ENCODE results near the gene ARID4B.

The ARID4B gene

GRCh38 chr1:235327559-235328270, at the start of gene ARID4B (continued):
- TF ChIP-seq, protein P1, sequence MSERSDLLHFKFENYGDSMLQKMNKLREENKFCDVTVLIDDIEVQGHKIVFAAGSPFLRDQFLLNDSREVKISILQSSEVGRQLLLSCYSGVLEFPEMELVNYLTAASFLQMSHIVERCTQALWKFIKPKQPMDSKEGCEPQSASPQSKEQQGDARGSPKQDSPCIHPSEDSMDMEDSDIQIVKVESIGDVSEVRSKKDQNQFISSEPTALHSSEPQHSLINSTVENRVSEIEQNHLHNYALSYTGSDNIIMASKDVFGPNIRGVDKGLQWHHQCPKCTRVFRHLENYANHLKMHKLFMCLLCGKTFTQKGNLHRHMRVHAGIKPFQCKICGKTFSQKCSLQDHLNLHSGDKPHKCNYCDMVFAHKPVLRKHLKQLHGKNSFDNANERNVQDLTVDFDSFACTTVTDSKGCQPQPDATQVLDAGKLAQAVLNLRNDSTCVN (tag by site-specific recombination; optimal IDR thresholded peaks at IDR 0.05): peak; percentile 15
- TF ChIP-seq ZNF660 (tag by site-specific recombination; IDR thresholded peaks at IDR 0.05): peak; percentile 77; the same call in 1 of the 2 replicates
- TF ChIP-seq ZNF341 (tag by site-specific recombination; IDR thresholded peaks at IDR 0.05; ENCODE audit: low read depth): peak; percentile 66; the same call in 1 of the 2 replicates
- TF ChIP-seq ZNF501 (tag by site-specific recombination; IDR thresholded peaks at IDR 0.05): peak; percentile 96
- TF ChIP-seq, protein P2, sequence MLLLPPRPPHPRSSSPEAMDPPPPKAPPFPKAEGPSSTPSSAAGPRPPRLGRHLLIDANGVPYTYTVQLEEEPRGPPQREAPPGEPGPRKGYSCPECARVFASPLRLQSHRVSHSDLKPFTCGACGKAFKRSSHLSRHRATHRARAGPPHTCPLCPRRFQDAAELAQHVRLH (tag by site-specific recombination; IDR thresholded peaks at IDR 0.05): no peak; the same call in 1 of the 2 replicates
- TF ChIP-seq ZNF626 (tag by site-specific recombination; IDR thresholded peaks at IDR 0.05): no peak
- TF ChIP-seq ZNF280D (tag by site-specific recombination; IDR thresholded peaks at IDR 0.05): no peak
- no peak for TF ChIP-seq ZNF48 (tag by site-specific recombination; IDR thresholded peaks at IDR 0.05)
- TF ChIP-seq GLIS2 (tag by site-specific recombination; IDR thresholded peaks at IDR 0.05): peak; percentile 99
- TF ChIP-seq SCRT2 (tag by site-specific recombination; IDR thresholded peaks at IDR 0.05): 0 out of 2 replicates have a peak, but pooled peaks have one; percentile 8
- no peak for TF ChIP-seq ZNF707 (tag by site-specific recombination; IDR thresholded peaks at IDR 0.05)
- TF ChIP-seq ZNF664 (tag by site-specific recombination; IDR thresholded peaks at IDR 0.05): no peak
- TF ChIP-seq ZNF292 (tag by site-specific recombination; IDR thresholded peaks at IDR 0.05; ENCODE audit: borderline replicate concordance, low read depth): no peak
- peak; percentile 51 for TF ChIP-seq ZBTB20 (tag by site-specific recombination; IDR thresholded peaks at IDR 0.05)
- TF ChIP-seq ZIC2 (tag by site-specific recombination; IDR thresholded peaks at IDR 0.05): peak; percentile 66
- peak; percentile 53; the same call in 1 of the 2 replicates for TF ChIP-seq ZNF394 (tag by site-specific recombination; IDR thresholded peaks at IDR 0.05; ENCODE audit: borderline replicate concordance)
- peak; percentile 5; the same call in 1 of the 2 replicates for TF ChIP-seq PRDM10 (tag by site-specific recombination; IDR thresholded peaks at IDR 0.05)
- peak; percentile 71 for TF ChIP-seq SP7 (tag by site-specific recombination; IDR thresholded peaks at IDR 0.05)
- TF ChIP-seq MZF1 (tag by site-specific recombination; IDR thresholded peaks at IDR 0.05; ENCODE audit: borderline replicate concordance): peak; percentile 79
- TF ChIP-seq, protein P3, sequence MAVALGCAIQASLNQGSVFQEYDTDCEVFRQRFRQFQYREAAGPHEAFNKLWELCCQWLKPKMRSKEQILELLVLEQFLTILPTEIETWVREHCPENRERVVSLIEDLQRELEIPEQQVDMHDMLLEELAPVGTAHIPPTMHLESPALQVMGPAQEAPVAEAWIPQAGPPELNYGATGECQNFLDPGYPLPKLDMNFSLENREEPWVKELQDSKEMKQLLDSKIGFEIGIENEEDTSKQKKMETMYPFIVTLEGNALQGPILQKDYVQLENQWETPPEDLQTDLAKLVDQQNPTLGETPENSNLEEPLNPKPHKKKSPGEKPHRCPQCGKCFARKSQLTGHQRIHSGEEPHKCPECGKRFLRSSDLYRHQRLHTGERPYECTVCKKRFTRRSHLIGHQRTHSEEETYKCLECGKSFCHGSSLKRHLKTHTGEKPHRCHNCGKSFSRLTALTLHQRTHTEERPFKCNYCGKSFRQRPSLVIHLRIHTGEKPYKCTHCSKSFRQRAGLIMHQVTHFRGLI (tag by site-specific recombination; IDR thresholded peaks at IDR 0.05): peak; percentile 45; the same call in 1 of the 2 replicates
- TF ChIP-seq ZBTB17 (tag by site-specific recombination; IDR thresholded peaks at IDR 0.05): peak; percentile 66
- TF ChIP-seq ZNF148 (tag by site-specific recombination; IDR thresholded peaks at IDR 0.05; ENCODE audit: borderline replicate concordance): no peak
- TF ChIP-seq ZNF350 (tag by site-specific recombination; IDR thresholded peaks at IDR 0.05): no peak
- TF ChIP-seq ZNF791 (tag by site-specific recombination; IDR thresholded peaks at IDR 0.05): 0 out of 2 replicates have a peak, but pooled peaks have one; percentile 6
- TF ChIP-seq ZNF24 (tag by site-specific recombination; IDR thresholded peaks at IDR 0.05): peak; percentile 87; the same call in 1 of the 2 replicates
- no peak for TF ChIP-seq ZNF248 (tag by site-specific recombination; IDR thresholded peaks at IDR 0.05)
- no peak for TF ChIP-seq ZNF426 (tag by site-specific recombination; IDR thresholded peaks at IDR 0.05)
